HG02678 (cell line): ENCODE results near the gene RFXAP.
A peak's percentile ranks its signal among the peaks of the same experiment; 100 is the strongest.
"Not testable (repeated sequence)": the region's sequence is repeated elsewhere in the genome, so short reads cannot be mapped to it uniquely, and the experiment has no call there.

ENCODE experiments used
- ATAC-seq: cut with Tn5 transposase; IDR thresholded peaks from one replicate; pipeline ENCODE4 v1.9.1; 2021; ENCODE audit warnings: mild to moderate bottlenecking, moderate library complexity; ENCODE audit not compliant: unreplicated experiment

The RFXAP gene

GRCh38 chr13:36818804-36819738, at the start of gene RFXAP:
RFXAP (plus strand) TSS chr13:36819222; CDS start chr13:36819358, 136 bp downstream.
- ATAC-seq, result peak; percentile 89

DNA sequence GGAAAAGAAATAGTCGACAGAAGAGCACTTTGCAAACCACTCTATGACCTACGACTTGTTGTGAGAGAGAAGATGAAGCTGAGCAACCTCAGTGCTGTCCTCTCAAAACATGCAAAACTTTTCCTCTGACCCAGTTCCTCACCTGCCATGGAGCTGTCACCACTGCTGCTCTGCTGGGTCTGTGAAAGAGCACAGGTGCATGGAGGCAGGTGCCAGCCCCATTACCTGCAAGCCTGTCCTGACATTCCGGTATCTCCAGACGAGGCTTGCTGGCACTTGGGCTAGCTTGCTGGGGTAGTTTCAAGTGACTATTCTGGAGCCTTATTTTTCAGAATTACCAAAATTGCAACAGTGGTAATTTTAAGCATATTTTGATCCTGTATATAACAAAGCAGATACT, 49.5 kb upstream of the RFXAP start:
- ATAC-seq, result no peak

DNA sequence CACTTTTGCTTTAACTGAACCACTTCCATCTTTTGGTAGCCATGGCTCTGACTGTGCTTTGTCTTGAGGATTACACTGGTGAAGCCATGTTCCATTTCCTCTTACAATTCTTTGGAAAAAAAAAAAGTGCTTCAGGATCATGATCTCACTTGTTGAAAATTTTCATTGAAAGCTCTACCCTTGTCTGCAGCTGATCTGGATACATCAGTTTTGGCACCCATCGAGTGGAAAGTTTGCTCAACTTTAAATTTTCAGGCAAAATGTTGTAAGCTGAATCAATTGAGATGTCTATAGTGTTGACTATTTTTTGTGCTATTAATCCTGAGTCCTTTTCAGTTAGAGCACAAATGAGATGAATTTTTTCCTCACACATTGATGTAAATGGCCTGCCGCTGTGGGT, 48.3 kb upstream of the RFXAP start:
- ATAC-seq, result no peak

- ATAC-seq, result no peak
Measured at GRCh38 chr13:36772853-36773252, 46.2 kb upstream of the RFXAP start.

DNA sequence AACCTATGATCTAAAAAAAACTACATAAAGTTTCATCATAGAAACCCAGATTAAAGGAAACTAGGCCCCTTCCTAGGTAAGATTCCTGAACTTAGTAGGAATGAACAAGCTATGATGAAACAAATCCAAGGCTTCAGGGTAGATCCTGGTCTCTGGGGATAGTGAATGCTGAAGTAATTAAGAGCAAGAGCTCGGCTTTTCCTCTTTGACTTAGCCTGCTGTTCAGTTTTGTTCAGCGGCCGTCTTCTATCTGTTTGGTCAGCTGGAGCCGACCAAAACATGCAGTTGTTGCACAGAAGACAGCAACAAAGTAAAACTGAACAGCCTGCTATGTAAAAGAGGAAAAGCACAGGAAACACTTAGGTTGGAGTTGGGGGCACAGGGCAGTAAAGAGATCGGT, 44.1 kb upstream of the RFXAP start:
- no peak for ATAC-seq

DNA sequence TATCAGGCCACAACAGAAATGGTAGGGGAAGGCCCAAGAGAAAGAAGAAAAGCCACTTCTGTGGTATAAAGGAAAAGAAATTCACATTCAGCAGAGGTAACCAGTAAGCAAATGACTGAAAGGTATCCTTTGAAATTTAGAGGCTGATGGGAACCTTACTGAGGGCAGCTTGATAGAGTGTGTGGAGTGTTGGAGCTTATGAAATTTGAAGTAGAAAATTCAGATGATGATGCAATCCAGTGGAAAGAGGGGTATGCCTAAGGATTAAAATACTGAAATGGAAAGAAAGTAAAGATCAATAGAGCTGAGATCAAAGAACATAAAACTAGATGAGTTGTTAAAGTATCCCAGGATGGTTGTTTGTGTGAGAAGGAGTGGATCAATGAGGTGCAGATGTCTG, 42.8 kb upstream of the RFXAP start:
- no peak for ATAC-seq

- ATAC-seq, result no peak
Measured at GRCh38 chr13:36778083-36778671, 40.8 kb upstream of the RFXAP start.

- ATAC-seq, result no peak
Measured at GRCh38 chr13:36783890-36784289, 35.1 kb upstream of the RFXAP start.

DNA sequence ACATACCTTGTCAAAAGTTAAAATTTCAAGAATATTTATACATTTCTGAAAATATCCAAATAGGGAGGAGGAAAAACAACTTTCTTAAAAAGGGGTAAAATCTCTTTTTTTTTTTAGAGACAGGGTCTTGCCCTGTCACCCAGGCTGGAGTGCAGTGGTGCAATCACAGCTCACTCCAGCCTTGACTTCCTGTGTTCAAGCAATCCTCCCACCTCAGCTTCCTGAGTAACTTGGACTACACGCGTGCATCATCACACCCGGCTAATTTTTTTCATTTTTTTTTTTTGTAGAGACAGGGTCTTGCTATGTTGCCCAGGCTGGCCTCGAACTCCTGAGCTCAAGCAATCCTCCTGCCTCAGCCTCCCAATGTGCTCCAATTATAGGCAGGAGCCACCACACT, 32.8 kb upstream of the RFXAP start:
- not testable (repeated sequence) for ATAC-seq

DNA sequence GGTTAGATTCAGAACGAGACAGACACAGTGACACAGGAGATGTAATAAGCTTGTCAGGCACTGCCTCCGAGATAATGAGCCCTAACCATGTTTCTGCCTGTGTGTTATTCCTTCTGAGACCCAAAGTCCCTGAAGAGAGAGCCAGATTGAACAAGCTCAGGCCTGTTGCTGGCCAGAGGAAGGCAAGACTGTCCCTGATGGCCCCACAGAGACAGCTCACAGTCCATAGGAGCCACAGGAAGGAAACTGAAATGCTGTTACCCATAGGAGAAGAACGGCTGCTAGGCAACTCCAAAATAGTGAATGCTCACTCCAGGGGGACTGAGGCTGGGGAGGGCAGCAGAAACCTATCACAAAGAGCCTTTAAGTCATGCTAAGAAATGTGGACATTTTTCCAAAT, 31.8 kb upstream of the RFXAP start:
- no peak for ATAC-seq

GRCh38 chr13:36788276-36788675, 30.7 kb upstream of the RFXAP start:
- ATAC-seq, result no peak

DNA sequence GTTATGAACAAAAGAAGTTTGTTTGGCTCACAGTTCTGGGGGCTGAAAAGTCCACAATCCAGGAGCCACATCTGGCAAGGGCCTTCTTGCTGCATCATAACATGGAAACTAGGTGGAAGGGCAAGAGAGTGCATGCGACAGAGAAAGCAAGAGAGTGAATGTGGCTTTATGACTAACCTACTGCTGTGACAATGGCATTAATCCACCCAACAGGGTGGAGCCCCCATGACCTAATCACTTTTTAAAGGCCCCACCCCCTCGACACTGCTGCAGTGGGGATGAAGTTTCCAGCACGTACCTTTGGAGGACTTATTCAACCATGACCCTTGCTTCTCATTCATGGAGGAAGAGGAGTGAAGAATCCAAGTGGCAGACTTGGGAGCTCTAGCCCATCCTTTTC, 30.0 kb upstream of the RFXAP start:
- no peak for ATAC-seq

DNA sequence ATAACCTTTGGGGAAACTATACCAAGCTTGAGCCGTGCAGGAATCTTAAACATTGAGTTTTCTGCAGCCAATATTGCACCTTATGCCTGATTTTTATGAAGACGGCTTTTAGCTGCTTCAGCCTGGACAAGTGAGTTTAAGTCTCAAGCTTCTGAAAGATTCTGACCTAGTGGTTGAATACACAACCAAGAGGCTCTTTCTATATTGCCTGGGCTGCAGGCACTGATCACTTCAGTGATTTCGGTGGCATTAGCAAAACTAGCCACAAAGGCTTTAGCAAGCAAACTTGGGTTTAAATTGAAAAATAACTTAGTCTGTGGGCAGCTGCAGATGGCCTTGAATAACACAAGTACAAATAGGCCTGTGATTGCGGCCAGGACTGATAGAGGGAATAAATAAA, 29.3 kb upstream of the RFXAP start:
- ATAC-seq, result no peak

- no peak for ATAC-seq
Measured at GRCh38 chr13:36794706-36795105, 24.3 kb upstream of the RFXAP start.

GRCh38 chr13:36795463-36795862, 23.6 kb upstream of the RFXAP start:
- ATAC-seq, result no peak

- ATAC-seq, result no peak
Measured at GRCh38 chr13:36796052-36796451, 23.0 kb upstream of the RFXAP start.

- no peak for ATAC-seq
Measured at GRCh38 chr13:36801035-36801434, 18.0 kb upstream of the RFXAP start.

GRCh38 chr13:36804588-36804987, 14.4 kb upstream of the RFXAP start:
- ATAC-seq, result no peak

DNA sequence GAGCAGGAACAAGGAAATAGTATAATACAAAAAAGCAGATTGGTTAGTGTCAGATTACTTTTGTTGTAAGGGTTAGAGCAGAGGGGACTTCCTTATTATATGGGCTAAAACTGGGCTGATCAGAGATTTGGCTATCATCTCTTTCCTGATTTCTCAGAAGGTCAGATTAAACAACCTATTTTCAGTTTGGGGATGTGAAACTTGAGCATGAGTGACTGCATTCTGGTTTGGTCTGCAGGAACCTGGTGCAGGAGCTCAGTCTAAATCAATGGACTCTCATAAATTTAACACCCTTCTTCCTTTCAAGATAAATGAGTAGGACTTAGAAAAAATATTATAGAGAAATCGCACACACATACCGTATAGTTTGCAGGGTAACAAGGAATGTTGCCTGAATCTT, 12.9 kb upstream of the RFXAP start:
- ATAC-seq, result no peak

DNA sequence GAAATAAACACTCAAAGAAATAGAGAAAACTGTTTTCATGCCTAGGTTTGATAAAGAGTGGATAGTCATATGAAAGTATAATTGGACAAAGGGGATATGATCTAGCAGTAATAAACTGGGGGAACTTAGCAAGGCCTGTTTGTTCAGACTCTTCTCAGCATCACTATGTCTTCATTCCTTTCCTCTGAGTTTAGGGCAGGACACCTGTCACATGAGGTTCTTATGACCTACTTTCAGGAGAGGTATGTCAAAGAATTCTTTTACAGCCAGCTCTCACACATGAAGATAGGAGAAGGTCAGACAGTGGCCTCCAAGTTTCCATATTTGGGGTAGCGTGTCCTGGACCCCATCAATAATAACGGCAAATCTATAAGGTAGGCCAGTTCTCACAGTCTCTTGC, 11.4 kb upstream of the RFXAP start:
- no peak for ATAC-seq

DNA sequence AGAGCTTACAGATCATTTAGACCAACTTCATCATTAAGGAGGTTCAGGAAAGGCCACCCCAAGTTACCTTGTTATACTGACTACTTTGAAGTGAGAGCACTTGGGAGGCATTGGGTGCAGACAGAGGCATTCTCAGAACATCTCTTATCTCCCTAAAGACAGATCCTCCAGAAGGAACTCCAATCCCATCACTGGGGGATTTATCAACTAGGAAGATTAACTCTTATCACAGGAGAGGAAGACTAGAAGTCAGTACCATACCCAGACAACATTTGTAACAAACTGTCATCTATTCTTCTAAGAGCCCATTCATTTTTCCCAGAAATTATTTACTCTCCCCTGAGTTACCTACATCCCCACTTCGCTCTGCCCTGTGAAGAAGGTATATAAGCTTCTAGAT, 5.8 kb upstream of the RFXAP start:
- no peak for ATAC-seq

- ATAC-seq, result no peak
Measured at GRCh38 chr13:36814465-36814864, 4.6 kb upstream of the RFXAP start.
